ENCODE data around the gene CCNB1. TPM values are rescaled to one million over a fixed set of nuclear protein-coding genes. Genes with fewer than 3 reads are reported as not detected.

Gene CCNB1
- total RNA-seq, 2 donors from 2014 or later = 1.6 to 4.9 TPM

DNA sequence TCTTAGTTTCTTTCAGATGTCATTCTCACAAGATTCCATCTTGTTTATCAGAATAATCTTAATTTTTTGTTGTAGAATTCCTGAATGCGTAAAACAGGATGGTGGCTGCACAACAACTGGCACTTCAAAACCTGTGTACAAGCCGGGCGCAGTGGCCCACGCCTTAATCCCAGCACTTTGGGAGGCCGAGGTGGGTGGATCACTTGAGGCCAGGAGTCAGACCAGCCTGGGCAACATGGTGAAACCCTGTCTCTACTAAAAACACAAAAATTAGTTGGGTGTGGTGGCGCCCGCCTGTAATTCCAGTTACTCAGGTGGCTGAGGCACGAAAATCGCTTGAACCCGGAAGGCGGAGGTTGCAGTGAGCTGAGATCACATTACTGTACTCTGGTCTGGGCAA lies 10.5 kb upstream of the CCNB1 start:
- H3K27me3 ChIP-seq = no peaks in the 10 kb centered on the region
- H3K4me1 ChIP-seq = no peaks in the 10 kb centered on the region
- intact Hi-C loops (cut with DNase I) = no loop called here
- H3K27ac ChIP-seq = no peak overlapping the region
- TF ChIP-seq POLR2A (IDR thresholded peaks at IDR 0.05) = no peak
- no peak for TF ChIP-seq CTCF (IDR thresholded peaks at IDR 0.05)
- H3K9me3 ChIP-seq = no peaks in the 10 kb centered on the region
- H3K4me3 ChIP-seq = no peak overlapping the region
- DNase-seq (no peak), ATAC-seq (no peak)
- H3K36me3 ChIP-seq (replicated peaks in 1 of 2; ENCODE audit: insufficient read depth in 1 of 2, low read depth in 2 of 2) = no peaks in the 10 kb centered on the region
- WGBS, 2 donors = 93 to 97% methylated on average over 11 of the region's 11 CpGs

GRCh38 chr5:69158039-69158438 lies 8.9 kb upstream of the CCNB1 start:
- H3K27ac ChIP-seq = no peak overlapping the region
- H3K4me3 ChIP-seq = no peak overlapping the region
- no peaks in the 10 kb centered on the region for H3K4me1 ChIP-seq
- TF ChIP-seq CTCF (IDR thresholded peaks at IDR 0.05) = no peak
- no peak for TF ChIP-seq POLR2A (IDR thresholded peaks at IDR 0.05)
- 79 to 82% methylated on average over 3 of the region's 3 CpGs for WGBS, 2 donors
- DNase-seq (no peak), ATAC-seq (no peak)
- no peaks in the 10 kb centered on the region for H3K27me3 ChIP-seq
- intact Hi-C loops (cut with DNase I) = no loop called here
- H3K9me3 ChIP-seq = no peaks in the 10 kb centered on the region
- H3K36me3 ChIP-seq (replicated peaks in 1 of 2; ENCODE audit: insufficient read depth in 1 of 2, low read depth in 2 of 2) = no peaks in the 10 kb centered on the region

GRCh38 chr5:69160651-69161050 lies 6.3 kb upstream of the CCNB1 start:
- intact Hi-C loops (cut with DNase I) = no loop called here
- Histone ChIP-seq H3K27me3 (no peaks in the 10 kb centered on the region), H3K4me3 (no peak overlapping the region), H3K36me3 (replicated peaks in 1 of 2; ENCODE audit: insufficient read depth in 1 of 2, low read depth in 2 of 2) (no peaks in the 10 kb centered on the region), H3K9me3 (no peaks in the 10 kb centered on the region), H3K27ac (no peak overlapping the region), H3K4me1 (no peaks in the 10 kb centered on the region)
- no peak for DNase-seq
- 88 to 91% methylated on average over 16 of the region's 16 CpGs for WGBS, 2 donors
- TF ChIP-seq POLR2A (IDR thresholded peaks at IDR 0.05) (no peak), CTCF (IDR thresholded peaks at IDR 0.05) (no peak)
- ATAC-seq = no peak

DNA sequence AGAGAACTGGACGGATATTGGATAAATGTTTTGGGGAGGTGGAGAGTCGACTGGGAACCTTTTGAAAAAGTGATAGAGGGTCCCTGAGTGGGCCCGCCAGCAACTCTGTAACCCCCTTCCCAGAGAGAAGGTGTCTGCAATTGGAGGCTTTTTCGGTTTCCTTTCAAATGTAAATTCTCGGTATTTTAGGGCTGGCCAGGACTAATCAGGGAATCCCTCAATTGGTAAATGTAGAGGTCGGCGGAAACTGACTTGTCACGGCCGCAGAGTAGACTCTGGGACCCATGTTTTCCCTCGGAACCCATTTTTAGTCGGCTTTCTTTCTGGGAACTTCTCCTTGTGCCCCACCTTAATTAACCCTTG lies 524 bp downstream of the CCNB1 start:
- no peak for TF ChIP-seq POLR2A (IDR thresholded peaks at IDR 0.05)
- no peak for TF ChIP-seq CTCF (IDR thresholded peaks at IDR 0.05)
- no peaks in the 10 kb centered on the region for H3K9me3 ChIP-seq
- intact Hi-C loops (cut with DNase I) = no loop called here
- 0 to 1% methylated on average over 11 of the region's 11 CpGs for WGBS, 2 donors
- DNase-seq = no peak
- peak overlapping the region; percentile 17 to 55 for H3K4me3 ChIP-seq
- H3K27ac ChIP-seq = peak overlapping the region in 3 of 4 donors; percentile 26 to 64 (median 48)
- no peaks in the 10 kb centered on the region for H3K36me3 ChIP-seq (replicated peaks in 1 of 2; ENCODE audit: insufficient read depth in 1 of 2, low read depth in 2 of 2)
- no peaks in the 10 kb centered on the region for H3K27me3 ChIP-seq
- H3K4me1 ChIP-seq = peaks cover 15% of the 10 kb centered on the region
- no peak for ATAC-seq

DNA sequence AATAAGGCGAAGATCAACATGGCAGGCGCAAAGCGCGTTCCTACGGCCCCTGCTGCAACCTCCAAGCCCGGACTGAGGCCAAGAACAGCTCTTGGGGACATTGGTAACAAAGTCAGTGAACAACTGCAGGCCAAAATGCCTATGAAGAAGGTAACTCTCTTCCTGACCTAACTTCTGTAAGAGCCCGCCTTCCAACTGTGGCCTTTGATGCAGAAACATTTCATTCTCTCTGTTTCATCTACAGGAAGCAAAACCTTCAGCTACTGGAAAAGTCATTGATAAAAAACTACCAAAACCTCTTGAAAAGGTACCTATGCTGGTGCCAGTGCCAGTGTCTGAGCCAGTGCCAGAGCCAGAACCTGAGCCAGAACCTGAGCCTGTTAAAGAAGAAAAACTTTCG lies 979 bp downstream of the CCNB1 start:
- Histone ChIP-seq H3K27me3 (no peaks in the 10 kb centered on the region), H3K9me3 (no peaks in the 10 kb centered on the region), H3K36me3 (replicated peaks in 1 of 2; ENCODE audit: insufficient read depth in 1 of 2, low read depth in 2 of 2) (no peaks in the 10 kb centered on the region), H3K4me1 (peaks cover 15% of the 10 kb centered on the region), H3K27ac (no peak overlapping the region), H3K4me3 (no peak overlapping the region)
- WGBS, 2 donors = 32 to 37% methylated on average over 7 to 8 of the region's 8 CpGs
- DNase-seq (no peak), ATAC-seq (no peak)
- intact Hi-C loops (cut with DNase I) = no loop called here
- TF ChIP-seq CTCF (IDR thresholded peaks at IDR 0.05) (no peak), POLR2A (IDR thresholded peaks at IDR 0.05) (no peak)
